Pons (tissue), 1 donor: ENCODE measurements around the gene PPP2R3B.
"Not testable (repeated sequence)": the region's sequence is repeated elsewhere in the genome, so short reads cannot be mapped to it uniquely, and the experiment has no call there.

Source experiments
- DNase-seq: peaks from one replicate; pipeline ENCODE4 v3.0.0-alpha.2; 2016; ENCODE audit warnings: low spot score

The PPP2R3B gene

GRCh38 chrX:319579-320125 lies 67.1 kb downstream of the PPP2R3B start:
- no peak for DNase-seq

- peak; percentile 99 for DNase-seq
These were observed 67.7 kb downstream of the PPP2R3B start, which contains the start of gene GTPBP6 for GRCh38 chrX:318739-319578. TSS of gene GTPBP6 (minus strand) at chrX:318796. CDS start at chrX:318787, 9 bp downstream.

- DNase-seq, result peak; percentile 95
These were observed 68.5 kb downstream of the PPP2R3B start for GRCh38 chrX:318068-318738.

- DNase-seq, result peak; percentile 14
These were observed 69.2 kb downstream of the PPP2R3B start for GRCh38 chrX:317424-318067.

- DNase-seq, result no peak
These were observed 70.1 kb downstream of the PPP2R3B start for GRCh38 chrX:316351-317325.

GRCh38 chrX:314781-315595 lies 71.7 kb downstream of the PPP2R3B start:
- DNase-seq, result no peak

GRCh38 chrX:314049-314448 lies 72.7 kb downstream of the PPP2R3B start:
- DNase-seq, result no peak

GRCh38 chrX:313546-313945 lies 73.2 kb downstream of the PPP2R3B start:
- DNase-seq, result no peak

GRCh38 chrX:312621-313331 lies 73.9 kb downstream of the PPP2R3B start:
- no peak for DNase-seq

- no peak for DNase-seq
These were observed 75.3 kb downstream of the PPP2R3B start for GRCh38 chrX:311156-312129.

- no peak for DNase-seq
These were observed 76.0 kb downstream of the PPP2R3B start for GRCh38 chrX:310621-311155.

GRCh38 chrX:308821-309520 lies 77.7 kb downstream of the PPP2R3B start:
- no peak for DNase-seq

- no peak for DNase-seq
These were observed 79.2 kb downstream of the PPP2R3B start for GRCh38 chrX:307261-308111.

GRCh38 chrX:306614-307251 lies 80.0 kb downstream of the PPP2R3B start:
- not testable (repeated sequence) for DNase-seq

- DNase-seq, result not testable (repeated sequence)
These were observed 80.7 kb downstream of the PPP2R3B start for GRCh38 chrX:305781-306613.
